PC-3 (cell line): ENCODE measurements around the gene NLGN2. TPM values are rescaled to one million over a fixed set of nuclear protein-coding genes. Genes with fewer than 3 reads are reported as not detected.

Source experiments
- ATAC-seq: fragments of 200-7000 bp; cut with Tn5 transposase; 2 replicates; pipeline ENCODE4 v1.9.1; 2020; ENCODE audit warnings: mild to moderate bottlenecking, moderate library complexity
- Bru-seq: library from RNA; stranded (reverse); fragments of 400-500 nt; gene quantifications from one replicate; lab custom pipeline; 2021; lab: Mats Ljungman, UMichigan
- BruChase-seq, 2 experiments: library from RNA; stranded (reverse); fragments of 400-500 nt; gene quantifications; one replicate each; lab custom pipeline; 2021; lab: Mats Ljungman, UMichigan
- BruUV-seq: library from RNA; stranded (reverse); fragments of 400-500 nt; replicated peaks from 2 replicates; lab custom pipeline; 2021; lab: Mats Ljungman, UMichigan
- CTCF ChIA-PET: fragments of 300-600 bp; sonication (Branson Sonifier 250); formaldehyde crosslinking; loops from one replicate; lab custom pipeline; 2022; ENCODE audit warnings: antibody characterized with exemption; lab: Charles Lee
- POLR2A ChIA-PET: fragments of 300-600 bp; sonication (Branson Sonifier 250); formaldehyde crosslinking; loops from one replicate; lab custom pipeline; 2022; ENCODE audit warnings: antibody characterized with exemption; ENCODE audit not compliant: unreplicated experiment; lab: Charles Lee
- DNase-seq: peaks from one replicate; pipeline ENCODE4 v3.0.0-alpha.2; 2015
- H2AFZ ChIP-seq: fragments of 300-600 bp; sonication (generic); 2 replicates; pipeline ENCODE4 v1.6.0; 2016; ENCODE audit warnings: antibody characterized with exemption, low read length
- H3F3A ChIP-seq: fragments of 300-600 bp; sonication (generic); one replicate; pipeline ENCODE4 v1.6.0; 2017; ENCODE audit warnings: antibody characterized with exemption, low read length, control low read depth, mild to moderate bottlenecking; ENCODE audit not compliant: unreplicated experiment
- H3K27ac ChIP-seq: fragments of 300-600 bp; sonication (generic); 2 replicates; pipeline ENCODE4 v1.5.1; 2016; ENCODE audit warnings: mild to moderate bottlenecking, low read length
- H3K27me3 ChIP-seq: fragments of 300-600 bp; sonication (generic); 2 replicates; pipeline ENCODE4 v1.6.1; 2016; ENCODE audit warnings: low read length, mixed read lengths
- H3K36me3 ChIP-seq: fragments of 300-600 bp; sonication (generic); 2 replicates; pipeline ENCODE4 v1.6.1; 2016; ENCODE audit warnings: low read depth, mixed run types, low read length, mixed read lengths
- H3K4me1 ChIP-seq: fragments of 300-600 bp; sonication (generic); 2 replicates; pipeline ENCODE4 v1.5.1; 2016; ENCODE audit warnings: low read length; ENCODE audit not compliant: insufficient read depth
- H3K4me2 ChIP-seq: fragments of 300-600 bp; sonication (generic); 2 replicates; pipeline ENCODE4 v1.6.0; 2016; ENCODE audit warnings: low read length
- H3K4me3 ChIP-seq: fragments of 300-600 bp; sonication (generic); 2 replicates; pipeline ENCODE4 v1.5.1; 2016; ENCODE audit warnings: mild to moderate bottlenecking, low read length, mixed read lengths
- H3K79me2 ChIP-seq: fragments of 300-600 bp; sonication (generic); 2 replicates; pipeline ENCODE4 v1.6.1; 2017; ENCODE audit warnings: low read length, mixed read lengths
- H3K9ac ChIP-seq: fragments of 300-600 bp; sonication (generic); 2 replicates; pipeline ENCODE4 v1.6.0; 2016; ENCODE audit warnings: mild to moderate bottlenecking, low read length
- H3K9me2 ChIP-seq: fragments of 300-600 bp; sonication (generic); replicated peaks from 2 replicates; pipeline ENCODE4 v1.6.1; 2016; ENCODE audit warnings: mixed run types, low read length, mixed read lengths
- H3K9me3 ChIP-seq: fragments of 300-600 bp; sonication (generic); 2 replicates; pipeline ENCODE4 v1.6.1; 2016; ENCODE audit warnings: low read length, mixed read lengths
- H4K20me1 ChIP-seq: fragments of 300-600 bp; sonication (generic); 2 replicates; pipeline ENCODE4 v1.6.1; 2016; ENCODE audit warnings: low read length, mixed read lengths
- CTCF ChIP-seq: fragments of 300-600 bp; sonication (generic); conservative IDR thresholded peaks from 2 replicates; pipeline ENCODE4 v1.5.1; 2017; ENCODE audit warnings: antibody characterized with exemption, low read depth, mild to moderate bottlenecking, low read length
- EZH2 ChIP-seq: fragments of 300-600 bp; sonication (generic); IDR thresholded peaks from one replicate; pipeline ENCODE4 v1.6.1; 2017; ENCODE audit warnings: antibody characterized with exemption, mild to moderate bottlenecking, low read length; ENCODE audit not compliant: unreplicated experiment
- EZH2phosphoT487 ChIP-seq: fragments of 300-600 bp; sonication (generic); IDR thresholded peaks from 2 replicates; pipeline ENCODE4 v1.6.1; 2018; ENCODE audit warnings: mild to moderate bottlenecking, antibody characterized with exemption, low read length, borderline replicate concordance
- intact Hi-C: fragments of 100-400 bp; cut with micrococcal nuclease; formaldehyde crosslinking; loops from 2 replicates; pipeline ENCODE4 v1.9.0; 2023
- long read RNA-seq: library from polyadenylated mRNA; unstranded; transcript quantifications from one replicate; pipeline ENCODE4 v2.0.0, GENCODE V29; 2021; ENCODE audit not compliant: unreplicated experiment
- total RNA-seq: library from RNA; depleted of rRNA; stranded (reverse); fragments of >200 nt; gene quantifications from 2 replicates; pipeline ENCODE4 v1.2.3, GENCODE V29; 2014; rRNA removed

Gene NLGN2
- total RNA-seq (7.4 and 12.7 TPM in 2 replicates), Bru-seq, nascent RNA (percentile 53 among the genes with signal in this experiment), BruChase-seq, experiment 1, labeled RNA remaining after a 6-hour chase (percentile 85 among the genes with signal in this experiment), BruChase-seq, experiment 2, labeled RNA remaining after a 2-hour chase (percentile 69 among the genes with signal in this experiment)
- long read RNA-seq, full-length matches to known transcripts: 1 of 43 reads
- long read RNA-seq, partial matches to known transcripts: 3 of 43 reads
- long read RNA-seq, other reads (novel, unspliced or antisense): 39 of 43 reads

GRCh38 chr17:7407485-7408251 is at the start of gene NLGN2:
NLGN2 (plus strand) TSS chr17:7407845; CDS start chr17:7408256, 411 bp downstream.
- Histone ChIP-seq H3K36me3 (no peaks in the 10 kb centered on the region), H3K9ac (no peak within 1 kb of the TSS), H3K4me3 (no peak within 1 kb of the TSS), H3K4me1 (peaks cover 9% of the 10 kb centered on the region), H3F3A (no peaks in the 10 kb centered on the region), H3K27ac (no peak within 1 kb of the TSS), H4K20me1 (no peaks in the 10 kb centered on the region), H3K9me2 (no peaks in the 10 kb centered on the region), H2AFZ (no peak within 1 kb of the TSS), H3K4me2 (no peak within 1 kb of the TSS), H3K79me2 (peaks cover 6% of the 10 kb centered on the region; the same call in 1 of the 2 replicates), H3K9me3 (no peaks in the 10 kb centered on the region), H3K27me3 (no peaks in the 10 kb centered on the region)
- DNase-seq: no peak
- BruUV-seq: no TSS peak
- CTCF ChIA-PET: no interaction called here
- ATAC-seq: no peak
- intact Hi-C loops: no loop called here
- TF ChIP-seq EZH2 (no peak), CTCF (no peak), EZH2phosphoT487 (no peak)
- POLR2A ChIA-PET: interaction anchor here (0.7 kb wide), 1 partner anchor 617 kb away, joined by 3 read pairs; no protein-coding TSS in a partner anchor

- no TSS peak for BruUV-seq
- CTCF ChIA-PET: no interaction called here
- Histone ChIP-seq H3K4me1 (no peaks in the 10 kb centered on the region), H3K4me3 (no peak overlapping the region), H3K27ac (no peak overlapping the region), H3K4me2 (no peak overlapping the region), H3K27me3 (no peaks in the 10 kb centered on the region), H3F3A (no peaks in the 10 kb centered on the region), H4K20me1 (no peaks in the 10 kb centered on the region), H3K79me2 (no peaks in the 10 kb centered on the region), H3K9ac (no peak overlapping the region), H2AFZ (no peak overlapping the region), H3K9me2 (no peaks in the 10 kb centered on the region), H3K36me3 (no peaks in the 10 kb centered on the region), H3K9me3 (no peaks in the 10 kb centered on the region)
- DNase-seq (no peak), ATAC-seq (no peak)
- TF ChIP-seq EZH2 (no peak), EZH2phosphoT487 (no peak), CTCF (no peak)
- POLR2A ChIA-PET: no interaction called here
- intact Hi-C loops: no loop called here
These were observed 45.7 kb upstream of the NLGN2 start for GRCh38 chr17:7361906-7362305.

GRCh38 chr17:7363311-7363710 is 44.3 kb upstream of the NLGN2 start:
- BruUV-seq: no TSS peak
- POLR2A ChIA-PET: no interaction called here

More at GRCh38 chr17:7363311-7363710, 44.3 kb upstream of the NLGN2 start:
- ATAC-seq (no peak), DNase-seq (peak; percentile 26)
- Histone ChIP-seq H2AFZ (no peak overlapping the region), H3K4me1 (no peaks in the 10 kb centered on the region), H3F3A (no peaks in the 10 kb centered on the region), H3K79me2 (no peaks in the 10 kb centered on the region), H3K9ac (no peak overlapping the region), H3K9me3 (no peaks in the 10 kb centered on the region), H3K36me3 (no peaks in the 10 kb centered on the region), H3K9me2 (no peaks in the 10 kb centered on the region), H3K27ac (no peak overlapping the region), H3K27me3 (no peaks in the 10 kb centered on the region), H3K4me3 (no peak overlapping the region), H3K4me2 (no peak overlapping the region), H4K20me1 (no peaks in the 10 kb centered on the region)
- CTCF ChIA-PET: no interaction called here
- TF ChIP-seq EZH2phosphoT487: no peak
- no peak for TF ChIP-seq EZH2
- TF ChIP-seq CTCF: no peak
- intact Hi-C loops: no loop called here
